ENCODE data around the gene KCNQ1.

- TF ChIP-seq POLR2A (IDR thresholded peaks at IDR 0.05; ENCODE audit: low read depth, low read length), result no peak
- TF ChIP-seq POLR2AphosphoS5 (IDR thresholded peaks at IDR 0.05; ENCODE audit: low read depth, low read length), result no peak
These were observed 138.3 kb downstream of the KCNQ1 start for GRCh38 chr11:2582946-2583604.

All from GM12892 (cell line).